Subcutaneous abdominal adipose tissue (tissue), 5 donors: Measurements from ENCODE around the gene ROBO1.
"Not testable (repeated sequence)": the region's sequence is repeated elsewhere in the genome, so short reads cannot be mapped to it uniquely, and the experiment has no call there.

Experiments
- H3K27ac ChIP-seq: one replicate; pipeline ENCODE4 v1.7.0; 2013; ENCODE audit warnings: low read depth, mild to moderate bottlenecking, inconsistent platforms, low read length, moderate library complexity
- H3K27me3 ChIP-seq, 5 donors: one replicate each; pipeline ENCODE4 v1.7.0; 2013; ENCODE audit warnings: low read length in 5 of 5, inconsistent platforms in 1 of 5; ENCODE audit not compliant: control insufficient read depth in 5 of 5, insufficient read depth in 4 of 5
- H3K36me3 ChIP-seq, 5 donors: one replicate each; pipeline ENCODE4 v1.7.0; 2013; ENCODE audit warnings: low read length in 5 of 5; ENCODE audit not compliant: control insufficient read depth in 5 of 5, insufficient read depth in 5 of 5
- H3K4me1 ChIP-seq, 5 donors: one replicate each; pipeline ENCODE4 v1.7.0; 2013; ENCODE audit warnings: low read length in 5 of 5, mild to moderate bottlenecking in 3 of 5, moderate library complexity in 1 of 5; ENCODE audit not compliant: control insufficient read depth in 5 of 5, insufficient read depth in 5 of 5
- H3K4me3 ChIP-seq, 5 donors: one replicate each; pipeline ENCODE4 v1.7.0; 2013; ENCODE audit warnings: low read length in 5 of 5, low read depth in 1 of 5
- H3K9ac ChIP-seq, 5 donors: one replicate each; pipeline ENCODE4 v1.7.0; 2013; ENCODE audit warnings: low read length in 5 of 5, mild to moderate bottlenecking in 4 of 5, moderate library complexity in 3 of 5
- H3K9me3 ChIP-seq, 5 donors: one replicate each; pipeline ENCODE4 v1.7.0; 2013; ENCODE audit warnings: low read length in 5 of 5; ENCODE audit not compliant: control insufficient read depth in 5 of 5
- donor health status: healthy.
- donor health status: healthy.
- donor health status: healthy.
- donor health status: healthy.
- donor health status: healthy.

ROBO1 gene

DNA sequence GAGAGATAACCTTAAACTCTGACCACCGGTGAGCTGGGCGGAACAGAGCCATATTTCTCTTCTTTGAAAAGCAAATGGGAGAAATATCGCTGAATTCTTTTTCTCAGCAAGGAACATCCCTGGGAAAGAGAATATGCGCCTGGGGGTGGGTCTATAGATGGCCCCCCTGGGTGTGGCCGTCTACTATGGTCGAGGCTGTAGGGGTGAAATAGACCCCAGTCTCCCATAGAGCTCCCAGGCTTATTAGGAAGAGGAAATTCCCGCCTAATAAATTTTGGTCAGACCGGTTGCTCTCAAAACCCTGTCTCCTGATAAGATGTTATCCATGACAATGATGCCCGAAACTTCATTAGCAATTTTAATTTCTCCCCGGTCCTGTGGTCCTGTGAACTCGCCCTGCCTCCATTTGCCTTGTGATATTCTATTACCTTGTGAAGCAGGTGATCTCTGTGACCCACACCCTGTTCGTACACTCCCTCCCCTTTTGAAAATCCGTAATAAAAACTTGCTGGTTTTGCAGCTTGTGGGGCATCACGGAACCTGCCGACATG, 441.9 kb downstream of the ROBO1 start:
- H3K4me3 ChIP-seq, H3K4me1 ChIP-seq, H3K27ac ChIP-seq, H3K9me3 ChIP-seq, H3K36me3 ChIP-seq, H3K9ac ChIP-seq, H3K27me3 ChIP-seq: not testable (repeated sequence)

DNA sequence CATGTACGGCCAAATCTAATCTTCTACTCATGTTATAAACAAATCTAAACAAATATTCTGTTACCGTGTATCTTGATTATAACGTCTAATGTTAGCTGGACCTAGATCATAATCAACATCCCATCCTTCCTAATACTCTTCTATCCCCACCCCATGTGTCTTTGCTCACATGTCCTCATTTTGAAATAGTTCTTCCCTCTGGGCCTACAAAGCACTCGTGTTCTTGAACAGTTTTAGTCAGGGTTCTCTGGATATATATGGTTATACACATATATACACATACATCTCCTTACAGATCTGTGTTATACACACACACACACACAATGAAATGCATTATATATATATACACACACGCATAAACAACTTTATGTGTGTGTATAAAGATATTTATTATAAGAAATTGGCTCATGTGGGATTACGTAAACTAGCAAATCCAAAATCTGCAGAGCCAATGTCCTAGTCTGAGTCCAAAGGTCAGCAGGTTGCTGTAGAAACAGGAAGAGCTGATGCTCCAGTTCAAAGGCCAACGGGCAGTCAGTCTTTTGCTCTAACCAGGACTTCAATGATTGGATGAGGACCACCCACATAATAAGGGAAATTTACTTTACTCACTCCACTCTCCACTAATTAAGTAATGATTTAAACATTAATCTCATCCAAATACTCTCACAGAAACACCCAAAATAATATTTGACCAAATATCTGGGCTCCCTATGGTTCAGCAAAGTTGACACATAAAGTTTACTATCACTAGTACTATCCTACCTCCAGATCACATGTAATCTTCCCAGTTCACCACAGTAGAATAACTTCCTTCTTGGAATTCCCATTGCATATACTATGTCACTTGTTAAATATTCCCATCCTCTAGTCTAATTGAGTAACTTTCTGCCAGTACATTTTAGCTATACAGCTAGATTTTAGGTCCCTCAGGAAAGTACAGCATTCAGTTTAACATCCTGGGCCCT, 450.0 kb downstream of the ROBO1 start:
- no peaks in the 10 kb centered on the region for H3K9me3 ChIP-seq
- no peaks in the 10 kb centered on the region for H3K27me3 ChIP-seq
- H3K36me3 ChIP-seq = no peaks in the 10 kb centered on the region
- no peaks in the 10 kb centered on the region for H3K4me1 ChIP-seq
- no peak overlapping the region for H3K4me3 ChIP-seq
- no peak overlapping the region for H3K9ac ChIP-seq
- no peak overlapping the region for H3K27ac ChIP-seq

DNA sequence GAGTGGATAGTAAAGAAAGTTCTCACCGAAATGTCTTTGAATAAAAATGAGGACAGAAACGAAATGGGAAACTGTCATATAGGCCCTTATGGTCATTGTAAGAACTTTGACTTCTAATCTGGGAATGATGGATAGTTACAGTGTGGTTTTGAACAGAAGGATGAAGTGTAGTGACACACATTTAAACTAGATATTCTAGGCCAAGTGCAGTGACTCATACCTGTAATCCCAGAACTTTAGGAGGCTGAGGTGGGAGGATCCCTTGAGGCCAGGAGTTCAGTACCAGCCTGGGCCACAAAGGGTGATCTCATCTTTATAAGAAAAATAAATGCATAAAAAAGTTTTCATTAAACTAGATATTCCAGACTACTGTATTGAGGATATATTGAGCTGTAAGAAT, 452.8 kb downstream of the ROBO1 start:
- no peaks in the 10 kb centered on the region for H3K9me3 ChIP-seq
- no peak overlapping the region for H3K4me3 ChIP-seq
- H3K27me3 ChIP-seq = no peaks in the 10 kb centered on the region
- no peak overlapping the region for H3K27ac ChIP-seq
- H3K36me3 ChIP-seq = no peaks in the 10 kb centered on the region
- H3K9ac ChIP-seq = no peak overlapping the region
- H3K4me1 ChIP-seq = no peaks in the 10 kb centered on the region

DNA sequence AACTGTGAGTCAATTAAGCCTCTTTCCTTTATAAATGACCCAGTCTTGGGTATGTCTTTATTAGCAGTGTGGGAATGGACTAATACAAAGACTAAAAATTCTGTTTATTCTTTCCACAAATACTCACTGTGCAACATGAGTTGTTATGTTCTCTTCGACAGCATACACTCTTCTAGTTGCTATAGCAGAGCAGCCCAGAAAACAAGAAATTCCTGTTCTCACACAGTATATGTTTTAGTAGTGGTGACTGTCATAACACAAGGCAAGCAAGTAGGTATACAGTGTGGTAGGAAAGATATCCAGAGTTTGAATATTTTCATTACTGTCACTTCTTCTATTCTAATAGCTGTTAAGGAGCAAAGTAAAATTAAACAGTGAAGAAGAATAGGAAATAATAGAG, 453.3 kb downstream of the ROBO1 start:
- Histone ChIP-seq H3K36me3 (no peaks in the 10 kb centered on the region), H3K4me3 (no peak overlapping the region), H3K9ac (no peak overlapping the region), H3K27ac (no peak overlapping the region), H3K9me3 (no peaks in the 10 kb centered on the region), H3K27me3 (no peaks in the 10 kb centered on the region), H3K4me1 (no peaks in the 10 kb centered on the region)

DNA sequence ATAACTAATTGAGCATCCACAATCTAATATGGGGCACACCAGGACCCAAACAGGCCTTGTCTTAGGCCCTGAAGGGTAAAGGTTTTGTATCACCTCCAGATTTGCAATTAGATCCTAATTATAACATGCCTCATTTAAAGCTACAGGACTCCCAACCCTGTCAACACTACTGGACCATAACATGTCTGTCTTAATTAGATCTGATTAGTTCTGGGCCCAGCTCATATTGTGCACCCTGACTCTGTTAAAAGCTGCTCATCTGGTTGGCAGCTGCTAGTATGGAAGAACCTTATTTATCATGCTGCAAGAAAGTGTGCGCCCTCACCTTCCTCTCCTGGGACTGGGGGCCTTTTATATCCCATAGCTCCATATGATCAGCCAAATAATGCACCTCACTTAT, 457.8 kb downstream of the ROBO1 start:
- H3K9ac ChIP-seq = no peak overlapping the region

DNA sequence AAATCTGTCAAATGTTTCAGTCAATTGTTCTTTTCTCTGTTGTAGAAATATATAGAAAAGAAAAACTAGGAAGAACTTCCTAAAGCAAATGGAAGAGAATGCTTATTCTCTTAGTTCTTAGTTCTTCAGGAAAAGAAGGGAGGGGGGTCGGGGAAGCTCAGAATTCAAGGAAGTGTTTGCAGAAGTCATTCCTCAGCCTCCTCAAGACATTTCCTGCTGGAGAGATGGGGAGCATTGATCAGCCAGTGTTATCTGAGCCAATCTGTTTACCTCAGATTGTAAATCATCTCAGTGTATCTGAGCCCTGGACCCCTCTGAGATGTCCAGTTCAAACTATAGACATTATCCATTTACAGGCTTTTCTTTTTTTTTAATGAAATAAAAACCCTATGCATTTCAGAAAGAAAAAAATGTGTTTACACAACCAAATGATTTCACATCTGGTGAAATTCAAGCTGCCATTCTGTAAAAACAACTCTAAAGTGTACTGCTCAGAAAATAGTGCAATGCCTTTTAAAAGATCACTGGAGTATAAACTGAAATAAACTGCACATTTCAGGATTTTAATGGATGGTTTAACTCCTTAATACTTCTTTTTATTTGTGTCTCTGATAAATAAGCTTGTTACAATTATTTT, 460.7 kb downstream of the ROBO1 start:
- Histone ChIP-seq H3K4me1 (no peaks in the 10 kb centered on the region), H3K36me3 (no peaks in the 10 kb centered on the region), H3K9ac (no peak overlapping the region), H3K27ac (no peak overlapping the region), H3K27me3 (no peaks in the 10 kb centered on the region), H3K4me3 (no peak overlapping the region), H3K9me3 (no peaks in the 10 kb centered on the region)

More for the DNA sequence above, 457.8 kb downstream of the ROBO1 start:
- Histone ChIP-seq H3K4me3 (no peak overlapping the region), H3K27ac (no peak overlapping the region), H3K9me3 (no peaks in the 10 kb centered on the region), H3K4me1 (no peaks in the 10 kb centered on the region), H3K27me3 (no peaks in the 10 kb centered on the region), H3K36me3 (no peaks in the 10 kb centered on the region)

DNA sequence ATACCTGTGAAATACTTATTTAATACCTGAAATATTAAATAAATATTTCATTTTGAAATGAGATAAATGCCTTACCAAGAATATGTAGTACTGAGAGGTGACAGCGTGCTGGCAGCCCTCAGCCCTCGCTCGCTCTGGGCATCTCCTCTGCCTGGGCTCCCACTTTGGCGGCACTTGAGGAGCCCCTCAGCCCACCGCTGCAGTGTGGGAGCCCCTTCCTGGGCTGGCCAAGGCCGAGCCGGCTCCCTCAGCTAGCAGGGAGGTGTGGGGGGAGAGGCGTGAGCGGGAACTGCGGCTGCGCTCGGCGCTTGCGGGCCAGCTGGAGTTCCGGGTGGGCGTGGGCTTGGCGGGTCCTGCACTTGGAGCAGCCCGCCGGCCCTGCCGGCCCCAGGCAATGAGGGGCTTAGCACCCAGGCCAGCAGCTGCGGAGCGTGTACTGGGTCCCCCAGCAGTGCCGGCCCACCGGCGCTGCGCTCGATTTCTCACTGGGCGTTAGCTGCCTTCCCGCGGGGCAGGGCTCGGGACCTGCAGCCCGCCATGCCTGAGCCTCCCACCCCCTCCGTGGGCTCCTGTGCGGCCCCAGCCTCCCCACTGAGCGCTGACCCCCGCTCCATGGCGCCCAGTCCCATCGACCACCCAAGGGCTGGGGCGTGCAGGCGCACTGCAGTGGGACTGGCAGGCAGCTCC, 467.7 kb downstream of the ROBO1 start:
- H3K27ac ChIP-seq, H3K9me3 ChIP-seq, H3K27me3 ChIP-seq, H3K4me3 ChIP-seq, H3K9ac ChIP-seq, H3K36me3 ChIP-seq, H3K4me1 ChIP-seq: not testable (repeated sequence)

DNA sequence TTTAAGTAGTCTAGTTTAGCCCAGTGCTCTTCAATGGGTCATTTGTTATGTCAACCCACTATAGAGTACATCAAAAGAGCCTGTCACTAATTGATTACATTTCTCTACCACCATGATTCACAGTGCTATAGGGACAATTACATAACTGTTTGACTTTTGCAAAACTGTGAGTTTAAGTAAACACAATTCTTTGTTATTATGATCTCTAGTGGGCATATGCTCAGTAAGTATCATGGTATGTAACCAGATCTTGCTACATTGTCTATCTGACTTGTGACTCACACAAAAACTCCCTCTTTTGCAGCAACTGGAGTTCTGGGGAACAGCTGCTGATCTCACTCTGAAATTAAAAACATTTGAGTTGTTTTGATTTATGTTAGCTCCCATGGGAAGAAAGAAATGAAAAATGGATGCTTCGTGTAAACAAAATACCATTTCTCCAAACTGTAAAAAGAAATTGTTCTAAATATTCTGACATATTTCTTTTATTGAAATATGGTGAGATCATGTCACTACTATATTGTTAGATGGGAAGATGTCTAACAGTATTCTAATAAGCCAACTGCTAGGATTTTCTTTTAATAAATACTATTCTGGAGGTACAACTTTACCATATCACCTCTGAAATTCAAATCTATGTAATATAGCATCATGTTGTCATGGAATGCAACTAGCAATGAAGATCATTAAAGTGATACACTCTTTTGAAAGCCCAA, 470.4 kb downstream of the ROBO1 start:
- H3K4me3 ChIP-seq = no peak overlapping the region
- no peak overlapping the region for H3K9ac ChIP-seq
- H3K9me3 ChIP-seq = no peaks in the 10 kb centered on the region
- H3K27me3 ChIP-seq = no peaks in the 10 kb centered on the region
- H3K27ac ChIP-seq = no peak overlapping the region
- H3K36me3 ChIP-seq = no peaks in the 10 kb centered on the region
- H3K4me1 ChIP-seq = peaks cover 0 to 9% (median 0%) of the 10 kb centered on the region in 5 donors

DNA sequence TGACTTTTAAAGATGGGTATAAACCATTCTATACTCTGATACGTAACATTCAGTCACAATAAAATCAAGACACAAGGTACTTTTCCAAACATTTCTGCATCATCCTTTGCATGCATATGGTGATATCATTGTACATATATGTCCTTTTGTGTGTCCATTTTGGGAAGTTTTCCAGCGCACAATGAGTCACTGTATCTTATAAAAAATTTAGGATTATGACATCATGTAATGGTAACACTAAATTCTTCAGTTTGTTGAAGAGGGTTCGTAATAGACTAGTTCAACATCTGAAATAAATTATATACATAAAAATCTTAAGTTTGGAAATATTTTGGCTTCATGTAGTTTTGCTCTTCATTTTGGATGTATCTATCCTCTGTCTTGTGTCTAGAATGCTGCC, 480.9 kb downstream of the ROBO1 start:
- no peak overlapping the region for H3K4me3 ChIP-seq
- no peaks in the 10 kb centered on the region for H3K36me3 ChIP-seq
- H3K27ac ChIP-seq = no peak overlapping the region
- H3K4me1 ChIP-seq = no peaks in the 10 kb centered on the region
- no peak overlapping the region for H3K9ac ChIP-seq
- no peaks in the 10 kb centered on the region for H3K9me3 ChIP-seq
- H3K27me3 ChIP-seq = no peaks in the 10 kb centered on the region
